ENCODE data around the gene SAMD15.

DNA sequence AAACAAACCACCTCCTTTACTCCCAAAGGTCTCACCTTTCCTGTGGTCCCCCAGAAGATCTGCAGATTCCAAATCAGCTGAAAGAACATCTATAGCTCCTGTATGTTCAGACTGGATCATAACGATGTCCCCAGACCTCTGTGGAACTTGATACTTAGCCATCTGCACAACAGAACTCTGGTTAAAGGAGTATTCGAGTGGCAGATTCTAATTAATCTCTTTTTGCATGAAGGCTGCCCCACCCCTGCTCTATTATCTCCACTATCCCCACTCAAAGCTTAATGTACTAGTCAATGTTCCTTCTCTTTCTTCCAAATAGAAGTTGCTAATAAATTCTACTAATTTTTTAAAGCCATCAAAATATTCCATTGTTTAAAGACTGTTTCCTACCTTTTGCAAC lies 33.5 kb upstream of the SAMD15 start:
- TF ChIP-seq POLR2AphosphoS5 (IDR thresholded peaks at IDR 0.05; ENCODE audit: low read depth, low read length): no peak
- TF ChIP-seq TAF1 (IDR thresholded peaks at IDR 0.05; ENCODE audit: borderline replicate concordance, low read depth, low read length): no peak
- TF ChIP-seq POLR2A (IDR thresholded peaks at IDR 0.05; ENCODE audit: low read depth, low read length): no peak

Data from GM12892 (cell line).